GM19328 (cell line): ENCODE measurements around the gene ASAP2.

Source experiments
- ATAC-seq: cut with Tn5 transposase; IDR thresholded peaks from one replicate; pipeline ENCODE4 v1.9.1; 2021; ENCODE audit warnings: mild to moderate bottlenecking, moderate library complexity; ENCODE audit not compliant: unreplicated experiment

The ASAP2 gene

GRCh38 chr2:9205963-9206948, at the start of gene ASAP2:
ASAP2 (plus strand) TSS chr2:9206812; CDS start chr2:9207105, 293 bp downstream.
- peak; percentile 56 for ATAC-seq

GRCh38 chr2:9158786-9159779, 47.5 kb upstream of the ASAP2 start:
- ATAC-seq = no peak

- ATAC-seq = no peak
Observed at GRCh38 chr2:9160732-9161131, 45.9 kb upstream of the ASAP2 start.

- ATAC-seq = no peak
Observed at GRCh38 chr2:9162841-9163240, 43.8 kb upstream of the ASAP2 start.

- no peak for ATAC-seq
Observed at GRCh38 chr2:9163306-9164111, 43.1 kb upstream of the ASAP2 start.

GRCh38 chr2:9164112-9164608, 42.5 kb upstream of the ASAP2 start:
- ATAC-seq = no peak

GRCh38 chr2:9165625-9166024, 41.0 kb upstream of the ASAP2 start:
- ATAC-seq = no peak

GRCh38 chr2:9166579-9167377, 39.8 kb upstream of the ASAP2 start:
- ATAC-seq = no peak

- ATAC-seq = no peak
Observed at GRCh38 chr2:9167718-9168657, 38.6 kb upstream of the ASAP2 start.

- no peak for ATAC-seq
Observed at GRCh38 chr2:9168821-9169221, 37.8 kb upstream of the ASAP2 start.

- no peak for ATAC-seq
Observed at GRCh38 chr2:9169349-9170107, 37.1 kb upstream of the ASAP2 start.

- no peak for ATAC-seq
Observed at GRCh38 chr2:9170458-9171130, 36.0 kb upstream of the ASAP2 start.

- no peak for ATAC-seq
Observed at GRCh38 chr2:9174771-9175437, 31.7 kb upstream of the ASAP2 start.

GRCh38 chr2:9178110-9178903, 28.3 kb upstream of the ASAP2 start:
- ATAC-seq = peak; percentile 46

- ATAC-seq = peak; percentile 58
Observed at GRCh38 chr2:9178904-9179571, 27.6 kb upstream of the ASAP2 start.
